ENCODE results near the gene ZNF22. TPM values are rescaled to one million over a fixed set of nuclear protein-coding genes. Genes with fewer than 3 reads are reported as not detected.
A peak's percentile ranks its signal among the peaks of the same experiment; 100 is the strongest.

The ZNF22 gene
- total RNA-seq, 4 donors from 2014 or later: 4.7 to 19.0 (median 8.0) TPM

GRCh38 chr10:45000138-45000751, 478 bp upstream of the ZNF22 start:
- peak in 1 of 3 donors; percentile 80 for DNase-seq
- H3K4me3 ChIP-seq: peak overlapping the region; percentile 42 to 76 (median 66)
- peaks cover 0 to 37% (median 7%) of the 10 kb centered on the region in 4 donors for H3K4me1 ChIP-seq
- peak overlapping the region; percentile 82 to 96 (median 94) for H3K27ac ChIP-seq
- no peaks in the 10 kb centered on the region for H3K27me3 ChIP-seq
- no peaks in the 10 kb centered on the region for H3K9me3 ChIP-seq
- H3K36me3 ChIP-seq: peaks cover 0 to 10% (median 0%) of the 10 kb centered on the region in 3 donors
- no peak for TF ChIP-seq CTCF (IDR thresholded peaks at IDR 0.05)
- no peak for TF ChIP-seq POLR2A (IDR thresholded peaks at IDR 0.05)

GRCh38 chr10:45001381-45002148, 842 bp downstream of the ZNF22 start:
- Histone ChIP-seq H3K4me3 (peak overlapping the region; percentile 42 to 76 (median 66)), H3K4me1 (peaks cover 0 to 28% (median 6%) of the 10 kb centered on the region in 4 donors), H3K27me3 (no peaks in the 10 kb centered on the region), H3K36me3 (peaks cover 0 to 10% (median 0%) of the 10 kb centered on the region in 3 donors), H3K27ac (peak overlapping the region; percentile 82 to 96 (median 94)), H3K9me3 (no peaks in the 10 kb centered on the region)
- peak in 4 of 6 experiments; percentile 3 to 38 (median 30) for TF ChIP-seq CTCF (IDR thresholded peaks at IDR 0.05)
- no peak for TF ChIP-seq POLR2A (IDR thresholded peaks at IDR 0.05)
- peak; percentile 66 to 74 (median 70) for DNase-seq

- peaks cover 0 to 10% (median 0%) of the 10 kb centered on the region in 3 donors for H3K36me3 ChIP-seq
- H3K27ac ChIP-seq: no peak overlapping the region
- peaks cover 0 to 22% (median 6%) of the 10 kb centered on the region in 4 donors for H3K4me1 ChIP-seq
- TF ChIP-seq POLR2A (IDR thresholded peaks at IDR 0.05) (no peak), CTCF (IDR thresholded peaks at IDR 0.05) (no peak)
- H3K27me3 ChIP-seq: no peaks in the 10 kb centered on the region
- H3K4me3 ChIP-seq: no peak overlapping the region
- H3K9me3 ChIP-seq: no peaks in the 10 kb centered on the region
- no peak for DNase-seq
Observed at GRCh38 chr10:45003432-45004000, 2.8 kb downstream of the ZNF22 start.

GRCh38 chr10:45004661-45005060, 3.9 kb downstream of the ZNF22 start:
- Histone ChIP-seq H3K4me3 (no peak overlapping the region), H3K4me1 (peaks cover 0 to 20% (median 6%) of the 10 kb centered on the region in 4 donors), H3K36me3 (peaks cover 0 to 10% (median 0%) of the 10 kb centered on the region in 3 donors), H3K9me3 (no peaks in the 10 kb centered on the region), H3K27ac (no peak overlapping the region), H3K27me3 (no peaks in the 10 kb centered on the region)
- TF ChIP-seq CTCF (IDR thresholded peaks at IDR 0.05) (no peak), POLR2A (IDR thresholded peaks at IDR 0.05) (no peak)
- DNase-seq: no peak

GRCh38 chr10:45005284-45005683, 4.6 kb downstream of the ZNF22 start:
- H3K4me1 ChIP-seq: peaks cover 0 to 13% (median 4%) of the 10 kb centered on the region in 4 donors
- no peak overlapping the region for H3K27ac ChIP-seq
- no peak for DNase-seq
- peaks cover 0 to 10% (median 0%) of the 10 kb centered on the region in 3 donors for H3K36me3 ChIP-seq
- no peak overlapping the region for H3K4me3 ChIP-seq
- H3K9me3 ChIP-seq: no peaks in the 10 kb centered on the region
- no peaks in the 10 kb centered on the region for H3K27me3 ChIP-seq
- no peak for TF ChIP-seq POLR2A (IDR thresholded peaks at IDR 0.05)
